ENCODE data around the gene KRI1. TPM values are rescaled to one million over a fixed set of nuclear protein-coding genes. Genes with fewer than 3 reads are reported as not detected.
A peak's percentile ranks its signal among the peaks of the same experiment; 100 is the strongest.

The KRI1 gene
- total and polyA plus RNA-seq, 12 donors = 7.1 to 69.0 (median 20.1) TPM

DNA sequence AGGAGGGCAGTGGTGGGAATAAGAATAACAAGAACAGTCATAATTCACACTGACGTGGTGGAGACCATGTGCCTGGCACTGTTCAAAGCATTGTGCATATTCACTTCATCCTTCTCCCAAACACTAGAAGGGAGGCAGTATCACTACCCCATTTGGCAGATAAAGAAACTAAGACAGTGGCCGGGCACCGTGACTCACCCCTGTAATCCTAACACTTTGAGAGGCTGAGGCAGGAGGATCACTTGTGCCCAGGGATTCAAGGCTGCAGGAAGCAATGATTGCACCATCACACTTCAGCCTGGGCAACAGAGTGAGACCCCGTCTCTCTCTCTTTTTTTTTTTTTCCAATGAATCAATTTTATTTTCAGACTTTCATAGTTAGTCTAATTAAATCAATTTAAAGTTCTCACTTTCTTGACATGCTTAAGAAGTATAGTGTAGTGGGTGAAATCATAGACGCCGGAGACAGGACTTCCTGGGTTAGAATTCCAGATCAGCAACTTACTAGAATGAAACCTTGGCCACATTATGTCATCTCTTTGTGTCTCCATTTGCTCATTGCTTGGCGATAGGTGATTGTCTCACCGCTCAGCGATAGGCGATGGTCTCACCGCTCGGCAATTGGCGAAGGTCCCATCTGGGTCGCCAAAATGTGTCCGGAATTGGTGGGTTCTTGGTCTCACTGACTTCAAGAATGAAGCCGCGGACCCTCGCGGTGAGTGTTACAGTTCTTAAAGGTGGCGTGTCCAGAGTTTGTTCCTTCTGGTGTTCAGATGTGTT, 27.4 kb downstream of the KRI1 start:
- H3K9me3 ChIP-seq (replicated peaks in 1 of 3) = no peaks in the 10 kb centered on the region
- intact Hi-C loops (cut with DNase I) = no loop called here
- H3K36me3 ChIP-seq (replicated peaks in 1 of 2) = no peaks in the 10 kb centered on the region
- no peaks in the 10 kb centered on the region for H3K27me3 ChIP-seq
- no peak overlapping the region for H3K27ac ChIP-seq
- no peak for TF ChIP-seq POLR2A (IDR thresholded peaks at IDR 0.05)
- TF ChIP-seq, protein P1, sequence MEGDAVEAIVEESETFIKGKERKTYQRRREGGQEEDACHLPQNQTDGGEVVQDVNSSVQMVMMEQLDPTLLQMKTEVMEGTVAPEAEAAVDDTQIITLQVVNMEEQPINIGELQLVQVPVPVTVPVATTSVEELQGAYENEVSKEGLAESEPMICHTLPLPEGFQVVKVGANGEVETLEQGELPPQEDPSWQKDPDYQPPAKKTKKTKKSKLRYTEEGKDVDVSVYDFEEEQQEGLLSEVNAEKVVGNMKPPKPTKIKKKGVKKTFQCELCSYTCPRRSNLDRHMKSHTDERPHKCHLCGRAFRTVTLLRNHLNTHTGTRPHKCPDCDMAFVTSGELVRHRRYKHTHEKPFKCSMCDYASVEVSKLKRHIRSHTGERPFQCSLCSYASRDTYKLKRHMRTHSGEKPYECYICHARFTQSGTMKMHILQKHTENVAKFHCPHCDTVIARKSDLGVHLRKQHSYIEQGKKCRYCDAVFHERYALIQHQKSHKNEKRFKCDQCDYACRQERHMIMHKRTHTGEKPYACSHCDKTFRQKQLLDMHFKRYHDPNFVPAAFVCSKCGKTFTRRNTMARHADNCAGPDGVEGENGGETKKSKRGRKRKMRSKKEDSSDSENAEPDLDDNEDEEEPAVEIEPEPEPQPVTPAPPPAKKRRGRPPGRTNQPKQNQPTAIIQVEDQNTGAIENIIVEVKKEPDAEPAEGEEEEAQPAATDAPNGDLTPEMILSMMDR (IDR thresholded peaks at IDR 0.05) = no peak
- 63 to 72% (median 66%) methylated on average over 20 of the region's 20 CpGs for WGBS, 4 donors
- DNase-seq = no peak
- H3K4me3 ChIP-seq = no peak overlapping the region
- peaks cover 2 to 4% of the 10 kb centered on the region in 2 donors for H3K4me1 ChIP-seq (replicated peaks in 1 of 2)

DNA sequence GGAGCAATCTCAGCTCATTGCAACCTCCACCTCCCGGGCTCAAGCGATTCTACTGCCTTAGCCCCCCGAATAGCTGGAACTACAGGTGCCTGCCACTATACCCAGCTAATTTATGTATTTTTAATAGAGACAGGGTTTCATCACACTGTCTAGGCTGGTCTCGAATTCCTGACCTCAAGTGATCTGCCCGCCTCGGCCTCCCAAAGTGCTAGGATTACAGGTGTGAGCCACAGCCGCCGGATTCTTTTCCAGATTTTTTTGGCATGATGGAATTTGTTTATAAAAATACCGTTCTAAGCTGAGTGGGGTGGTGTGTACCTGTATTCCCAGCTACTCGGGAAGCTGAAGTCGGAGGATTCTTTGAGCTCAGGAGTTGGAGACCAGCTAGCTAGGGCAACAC, 28.1 kb downstream of the KRI1 start:
- no peaks in the 10 kb centered on the region for H3K9me3 ChIP-seq (replicated peaks in 1 of 3)
- no peak for TF ChIP-seq POLR2A (IDR thresholded peaks at IDR 0.05)
- TF ChIP-seq, protein P1 (IDR thresholded peaks at IDR 0.05) = no peak
- no peak overlapping the region for H3K27ac ChIP-seq
- intact Hi-C loops (cut with DNase I) = no loop called here
- WGBS, 4 donors = 65 to 79% (median 77%) methylated on average over 10 to 11 of the region's 11 CpGs
- H3K4me3 ChIP-seq = no peak overlapping the region
- no peaks in the 10 kb centered on the region for H3K4me1 ChIP-seq (replicated peaks in 1 of 2)
- H3K36me3 ChIP-seq (replicated peaks in 1 of 2) = no peaks in the 10 kb centered on the region
- H3K27me3 ChIP-seq = no peaks in the 10 kb centered on the region
- no peak for DNase-seq

- Histone ChIP-seq H3K27ac (no peak overlapping the region), H3K36me3 (replicated peaks in 1 of 2) (no peaks in the 10 kb centered on the region), H3K4me1 (replicated peaks in 1 of 2) (no peaks in the 10 kb centered on the region), H3K27me3 (no peaks in the 10 kb centered on the region), H3K9me3 (replicated peaks in 1 of 3) (no peaks in the 10 kb centered on the region), H3K4me3 (no peak overlapping the region)
- WGBS, 4 donors = 78 to 83% (median 80%) methylated on average over 5 to 6 of the region's 6 CpGs
- intact Hi-C loops (cut with DNase I) = no loop called here
- no peak for TF ChIP-seq POLR2A (IDR thresholded peaks at IDR 0.05)
- TF ChIP-seq, protein P1 (IDR thresholded peaks at IDR 0.05) = no peak
- DNase-seq = no peak
These were observed 30.2 kb downstream of the KRI1 start for GRCh38 chr19:10535613-10536012.

- Histone ChIP-seq H3K4me1 (replicated peaks in 1 of 2) (no peaks in the 10 kb centered on the region), H3K4me3 (no peak overlapping the region), H3K9me3 (replicated peaks in 1 of 3) (no peaks in the 10 kb centered on the region), H3K27ac (peak overlapping the region in 2 of 5 donors; percentile 18 to 75), H3K27me3 (no peaks in the 10 kb centered on the region), H3K36me3 (replicated peaks in 1 of 2) (no peaks in the 10 kb centered on the region)
- WGBS, 4 donors = 54 to 64% (median 61%) methylated on average over 10 of the region's 10 CpGs
- intact Hi-C loops (cut with DNase I) = no loop called here
- TF ChIP-seq, protein P1 (IDR thresholded peaks at IDR 0.05) = no peak
- TF ChIP-seq POLR2A (IDR thresholded peaks at IDR 0.05) = no peak
- peak in 1 of 7 donors; percentile 41 for DNase-seq
These were observed 32.0 kb downstream of the KRI1 start for GRCh38 chr19:10533646-10534386.

Measured in adrenal gland (tissue), 12 donors.